ENCODE results near the gene MAML2.
A peak's percentile ranks its signal among the peaks of the same experiment; 100 is the strongest.
"Not testable (repeated sequence)": the region's sequence is repeated elsewhere in the genome, so short reads cannot be mapped to it uniquely, and the experiment has no call there.

Gene MAML2

DNA sequence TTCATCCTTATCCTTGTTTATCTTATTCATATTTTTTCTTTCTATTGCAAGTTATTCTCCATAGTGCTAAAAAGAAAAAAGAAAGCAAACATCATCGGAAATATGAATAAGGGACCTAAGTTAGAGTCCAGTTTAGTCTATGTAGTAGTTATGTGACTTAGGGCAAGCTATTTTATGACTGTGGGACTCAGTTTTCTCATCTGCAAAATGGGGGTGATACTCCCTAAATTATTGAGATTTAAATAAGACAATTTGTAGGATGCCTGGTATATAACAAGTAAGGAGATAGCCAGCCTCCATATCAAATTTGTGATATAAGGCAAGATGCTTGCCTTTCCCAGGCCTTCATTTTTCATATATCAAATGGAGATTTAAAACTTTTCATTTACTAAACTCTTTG, 69.5 kb downstream of the MAML2 start:
- H3K9ac ChIP-seq (ENCODE audit: low read depth, low read length), result no peak overlapping the region
- no peaks in the 10 kb centered on the region for H3K36me3 ChIP-seq (ENCODE audit: insufficient read depth, low read depth, low read length)
- no peak overlapping the region for H3K4me3 ChIP-seq (ENCODE audit: low read length)
- peaks cover 18% of the 10 kb centered on the region for H3K4me1 ChIP-seq (ENCODE audit: insufficient read depth, low read length)
- no peaks in the 10 kb centered on the region; the same call in 1 of the 2 replicates for H3K9me3 ChIP-seq (ENCODE audit: insufficient read depth, low read depth, low read length)
- no peaks in the 10 kb centered on the region for H3K27me3 ChIP-seq (ENCODE audit: insufficient read depth, low read length)
- H3K27ac ChIP-seq (ENCODE audit: low read length), result no peak overlapping the region

DNA sequence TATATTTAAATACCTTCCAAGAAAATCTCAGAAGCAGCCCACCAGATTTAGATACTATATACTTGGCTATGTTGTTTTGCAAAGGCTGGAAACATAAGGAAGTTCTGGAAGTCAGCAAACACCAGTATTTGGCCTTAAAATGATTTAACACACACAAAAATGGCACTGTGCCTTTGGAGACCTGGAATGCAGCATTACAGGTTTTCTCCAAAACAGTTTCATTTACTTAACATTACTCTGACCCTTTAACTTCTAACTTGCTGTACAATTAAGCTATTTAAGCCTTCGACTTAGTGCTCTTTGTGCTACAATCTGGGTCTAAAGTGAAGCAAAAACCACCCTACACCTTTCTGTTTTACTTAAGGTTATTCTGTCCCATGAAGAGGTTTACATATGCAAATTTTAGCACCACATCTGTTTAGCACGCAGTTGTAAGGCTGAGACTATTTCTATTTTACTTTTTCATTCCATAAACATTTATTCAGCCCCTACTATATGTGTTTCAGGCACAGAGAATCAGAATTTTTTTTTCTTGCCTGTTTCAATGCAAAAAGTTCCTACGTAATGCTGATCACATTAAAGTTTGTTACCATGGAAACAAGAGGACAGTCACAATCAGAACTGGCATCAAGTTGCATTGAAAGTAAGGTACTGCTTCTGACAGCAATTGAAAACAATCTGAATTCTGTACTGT, 70.3 kb downstream of the MAML2 start:
- Histone ChIP-seq H3K9ac (ENCODE audit: low read depth, low read length) (peak overlapping the region; percentile 38; the same call in 1 of the 2 replicates), H3K27ac (ENCODE audit: low read length) (no peak overlapping the region), H3K27me3 (ENCODE audit: insufficient read depth, low read length) (no peaks in the 10 kb centered on the region), H3K9me3 (ENCODE audit: insufficient read depth, low read depth, low read length) (no peaks in the 10 kb centered on the region; the same call in 1 of the 2 replicates), H3K4me1 (ENCODE audit: insufficient read depth, low read length) (peaks cover 11% of the 10 kb centered on the region), H3K4me3 (ENCODE audit: low read length) (peak overlapping the region; percentile 44), H3K36me3 (ENCODE audit: insufficient read depth, low read depth, low read length) (no peaks in the 10 kb centered on the region)

DNA sequence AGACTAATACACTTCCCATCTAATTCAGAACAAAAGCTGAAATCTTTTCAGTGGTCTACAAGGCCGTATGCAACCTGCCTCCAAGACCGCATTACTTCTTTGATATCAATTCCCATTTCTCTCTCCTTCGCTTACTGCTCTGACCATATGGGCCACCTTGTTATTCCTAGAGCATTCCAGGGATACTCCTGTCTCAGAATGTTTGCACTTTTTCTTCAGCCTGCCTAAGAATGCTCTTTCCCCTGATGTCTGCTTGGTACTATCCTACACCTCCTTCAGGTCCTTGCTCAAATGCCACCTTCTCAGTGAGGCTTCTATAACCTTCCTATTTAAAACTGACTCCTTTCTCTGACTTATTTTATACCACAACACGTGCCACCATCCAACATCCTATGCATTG, 71.2 kb downstream of the MAML2 start:
- no peaks in the 10 kb centered on the region for H3K36me3 ChIP-seq (ENCODE audit: insufficient read depth, low read depth, low read length)
- H3K27me3 ChIP-seq (ENCODE audit: insufficient read depth, low read length), result no peaks in the 10 kb centered on the region
- no peak overlapping the region for H3K27ac ChIP-seq (ENCODE audit: low read length)
- no peaks in the 10 kb centered on the region; the same call in 1 of the 2 replicates for H3K9me3 ChIP-seq (ENCODE audit: insufficient read depth, low read depth, low read length)
- peaks cover 15% of the 10 kb centered on the region for H3K4me1 ChIP-seq (ENCODE audit: insufficient read depth, low read length)
- no peak overlapping the region for H3K9ac ChIP-seq (ENCODE audit: low read depth, low read length)
- no peak overlapping the region for H3K4me3 ChIP-seq (ENCODE audit: low read length)

DNA sequence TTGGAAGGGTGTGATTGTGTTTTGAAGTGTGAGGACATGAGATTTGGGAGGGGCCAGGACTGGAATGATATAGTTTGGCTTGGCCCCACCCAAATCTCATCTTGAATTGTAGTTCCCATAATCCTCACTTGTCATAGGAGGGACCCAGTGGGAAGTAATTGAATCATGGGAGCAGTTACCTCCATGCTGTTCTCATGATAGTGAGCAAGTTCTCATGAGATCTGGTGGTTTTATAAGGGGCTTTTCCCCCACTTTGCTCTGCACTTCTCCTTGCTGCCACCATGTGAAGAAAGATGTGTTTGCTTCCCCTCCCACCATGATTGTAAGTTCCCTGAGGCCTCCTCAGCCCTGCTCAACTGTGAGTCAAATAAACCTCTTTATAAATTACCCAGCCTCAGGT, 71.6 kb downstream of the MAML2 start:
- not testable (repeated sequence) for H3K36me3 ChIP-seq (ENCODE audit: insufficient read depth, low read depth, low read length); H3K27me3 ChIP-seq (ENCODE audit: insufficient read depth, low read length); H3K4me3 ChIP-seq (ENCODE audit: low read length); H3K9ac ChIP-seq (ENCODE audit: low read depth, low read length); H3K27ac ChIP-seq (ENCODE audit: low read length); H3K9me3 ChIP-seq (ENCODE audit: insufficient read depth, low read depth, low read length)
- peaks cover 15% of the 10 kb centered on the region for H3K4me1 ChIP-seq (ENCODE audit: insufficient read depth, low read length)

DNA sequence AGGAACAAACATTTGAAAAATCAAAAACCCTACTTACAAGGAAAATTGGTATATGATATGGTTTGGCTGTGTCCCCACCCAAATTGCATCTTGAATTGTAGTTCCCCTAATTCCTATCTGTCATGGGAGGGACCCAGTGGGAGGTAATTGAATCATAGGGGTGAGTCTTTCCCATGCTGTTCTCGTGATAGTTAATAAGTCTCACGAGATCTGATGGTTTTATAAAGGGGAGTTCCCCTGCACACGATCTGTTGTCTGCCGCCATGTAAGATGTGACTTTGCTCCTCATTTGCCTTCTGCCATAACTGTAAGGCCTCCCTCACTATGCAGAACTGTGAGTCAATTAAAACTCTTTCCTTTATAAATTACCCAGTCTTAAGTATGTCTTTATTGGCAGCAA, 74.5 kb downstream of the MAML2 start:
- H3K4me3 ChIP-seq (ENCODE audit: low read length); H3K9me3 ChIP-seq (ENCODE audit: insufficient read depth, low read depth, low read length); H3K9ac ChIP-seq (ENCODE audit: low read depth, low read length); H3K27me3 ChIP-seq (ENCODE audit: insufficient read depth, low read length); H3K36me3 ChIP-seq (ENCODE audit: insufficient read depth, low read depth, low read length); H3K27ac ChIP-seq (ENCODE audit: low read length): not testable (repeated sequence)
- H3K4me1 ChIP-seq (ENCODE audit: insufficient read depth, low read length), result peaks cover 15% of the 10 kb centered on the region

DNA sequence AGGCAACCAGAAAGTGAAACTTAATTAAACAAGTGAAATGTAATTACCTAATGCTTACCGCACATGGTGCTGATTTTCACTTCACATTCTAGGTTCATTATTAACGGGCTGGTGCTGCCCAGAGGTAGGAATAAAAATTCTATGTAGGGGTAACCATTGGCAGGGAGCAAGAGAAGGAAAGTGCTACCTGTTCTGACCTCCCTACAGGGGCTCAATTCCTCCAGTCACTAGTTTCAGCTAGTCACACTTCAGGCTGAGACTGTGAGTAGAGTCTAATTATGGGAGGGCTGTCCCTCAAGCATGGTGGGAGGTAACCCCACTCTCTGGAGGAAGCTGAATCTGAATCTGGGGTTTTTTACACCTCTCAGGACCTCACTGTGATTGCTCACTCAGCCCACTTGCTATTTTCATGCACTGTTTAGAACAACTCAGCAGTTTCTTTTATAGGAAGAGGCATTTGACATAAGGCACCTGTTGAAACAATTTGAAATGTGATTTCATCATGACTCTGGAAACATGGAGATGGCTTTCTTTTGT, 75.4 kb downstream of the MAML2 start:
- H3K9ac ChIP-seq (ENCODE audit: low read depth, low read length), result no peak overlapping the region
- H3K27ac ChIP-seq (ENCODE audit: low read length), result no peak overlapping the region
- H3K27me3 ChIP-seq (ENCODE audit: insufficient read depth, low read length), result no peaks in the 10 kb centered on the region
- H3K36me3 ChIP-seq (ENCODE audit: insufficient read depth, low read depth, low read length), result no peaks in the 10 kb centered on the region
- H3K4me1 ChIP-seq (ENCODE audit: insufficient read depth, low read length), result peaks cover 8% of the 10 kb centered on the region
- H3K9me3 ChIP-seq (ENCODE audit: insufficient read depth, low read depth, low read length), result no peaks in the 10 kb centered on the region; the same call in 1 of the 2 replicates
- no peak overlapping the region for H3K4me3 ChIP-seq (ENCODE audit: low read length)

DNA sequence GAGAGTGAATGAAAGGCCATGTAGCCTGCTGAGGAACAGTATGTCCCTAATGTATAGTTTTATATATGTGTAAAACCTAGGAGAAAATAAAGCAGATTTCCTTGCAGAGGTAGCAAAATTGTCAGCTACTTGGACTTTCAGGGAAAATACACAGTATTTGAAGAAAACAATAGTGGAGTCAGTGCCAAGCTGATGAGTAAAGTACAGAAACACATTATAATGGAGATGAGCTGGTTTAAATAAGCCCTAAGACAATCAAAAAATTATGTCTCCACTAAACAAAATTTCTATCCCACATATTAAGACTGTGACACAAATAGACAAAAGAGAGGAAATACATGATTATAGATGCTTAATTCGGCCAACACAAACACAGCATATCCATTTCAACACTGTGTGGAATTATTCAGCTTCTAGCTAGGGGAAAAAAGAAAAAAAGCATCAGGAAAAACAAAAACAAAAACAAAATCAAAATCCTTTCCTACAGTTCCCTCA, 75.9 kb downstream of the MAML2 start:
- no peak overlapping the region for H3K4me3 ChIP-seq (ENCODE audit: low read length)
- H3K36me3 ChIP-seq (ENCODE audit: insufficient read depth, low read depth, low read length), result no peaks in the 10 kb centered on the region
- H3K9me3 ChIP-seq (ENCODE audit: insufficient read depth, low read depth, low read length), result no peaks in the 10 kb centered on the region; the same call in 1 of the 2 replicates
- H3K27me3 ChIP-seq (ENCODE audit: insufficient read depth, low read length), result no peaks in the 10 kb centered on the region
- H3K27ac ChIP-seq (ENCODE audit: low read length), result no peak overlapping the region
- H3K4me1 ChIP-seq (ENCODE audit: insufficient read depth, low read length), result peaks cover 4% of the 10 kb centered on the region; the same call in 1 of the 2 replicates
- H3K9ac ChIP-seq (ENCODE audit: low read depth, low read length), result no peak overlapping the region

DNA sequence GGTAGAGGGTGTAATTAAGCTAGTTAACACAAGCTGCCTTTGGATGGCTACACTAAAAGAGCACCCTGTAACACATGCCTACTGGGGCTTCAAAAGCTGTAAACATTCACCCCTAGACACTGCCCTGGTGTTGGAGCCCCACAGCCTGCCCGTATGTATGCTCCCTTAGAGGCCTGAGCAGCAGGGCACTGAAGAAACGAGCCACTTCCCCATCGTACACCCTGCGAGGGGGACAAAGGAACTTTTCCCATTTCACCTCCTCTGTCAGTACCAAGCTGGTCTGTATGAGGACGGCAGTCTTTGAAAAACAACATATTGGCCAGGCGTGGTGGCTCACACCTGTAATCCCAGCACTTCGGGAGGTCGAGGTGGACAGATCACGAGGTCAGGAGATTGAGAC, 77.0 kb downstream of the MAML2 start:
- H3K9me3 ChIP-seq (ENCODE audit: insufficient read depth, low read depth, low read length), result no peaks in the 10 kb centered on the region; the same call in 1 of the 2 replicates
- no peaks in the 10 kb centered on the region for H3K27me3 ChIP-seq (ENCODE audit: insufficient read depth, low read length)
- H3K4me1 ChIP-seq (ENCODE audit: insufficient read depth, low read length), result peaks cover 4% of the 10 kb centered on the region; the same call in 1 of the 2 replicates
- H3K4me3 ChIP-seq (ENCODE audit: low read length), result no peak overlapping the region
- H3K9ac ChIP-seq (ENCODE audit: low read depth, low read length), result no peak overlapping the region
- no peaks in the 10 kb centered on the region for H3K36me3 ChIP-seq (ENCODE audit: insufficient read depth, low read depth, low read length)
- no peak overlapping the region for H3K27ac ChIP-seq (ENCODE audit: low read length)

DNA sequence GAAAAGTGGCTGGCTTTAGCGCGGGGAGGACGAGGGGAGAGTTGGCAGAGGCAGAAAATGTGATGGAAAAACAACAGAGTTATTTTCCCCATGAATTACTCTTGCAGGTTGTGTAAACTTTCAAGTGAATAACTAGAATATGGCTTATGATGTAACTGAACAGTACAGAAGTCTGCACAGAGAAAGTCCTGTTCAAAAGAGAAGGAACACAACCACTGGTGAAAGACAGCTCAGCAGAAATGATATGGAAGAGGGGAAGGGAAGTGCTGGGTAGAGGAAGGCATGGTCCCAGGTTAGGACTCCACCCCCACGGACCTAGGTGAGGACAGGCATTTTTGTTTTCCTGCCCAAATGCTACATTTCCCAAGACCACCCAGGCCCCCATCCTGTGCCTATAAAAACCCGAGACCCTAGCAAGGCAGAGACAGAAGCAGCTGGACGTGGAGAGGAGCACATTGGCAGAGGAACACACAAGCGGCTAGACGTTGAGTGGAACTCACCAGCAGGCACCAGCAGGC, 77.7 kb downstream of the MAML2 start:
- Histone ChIP-seq H3K9me3 (ENCODE audit: insufficient read depth, low read depth, low read length) (no peaks in the 10 kb centered on the region; the same call in 1 of the 2 replicates), H3K4me1 (ENCODE audit: insufficient read depth, low read length) (peaks cover 4% of the 10 kb centered on the region; the same call in 1 of the 2 replicates), H3K27me3 (ENCODE audit: insufficient read depth, low read length) (no peaks in the 10 kb centered on the region), H3K36me3 (ENCODE audit: insufficient read depth, low read depth, low read length) (no peaks in the 10 kb centered on the region), H3K4me3 (ENCODE audit: low read length) (no peak overlapping the region), H3K9ac (ENCODE audit: low read depth, low read length) (no peak overlapping the region), H3K27ac (ENCODE audit: low read length) (no peak overlapping the region)

DNA sequence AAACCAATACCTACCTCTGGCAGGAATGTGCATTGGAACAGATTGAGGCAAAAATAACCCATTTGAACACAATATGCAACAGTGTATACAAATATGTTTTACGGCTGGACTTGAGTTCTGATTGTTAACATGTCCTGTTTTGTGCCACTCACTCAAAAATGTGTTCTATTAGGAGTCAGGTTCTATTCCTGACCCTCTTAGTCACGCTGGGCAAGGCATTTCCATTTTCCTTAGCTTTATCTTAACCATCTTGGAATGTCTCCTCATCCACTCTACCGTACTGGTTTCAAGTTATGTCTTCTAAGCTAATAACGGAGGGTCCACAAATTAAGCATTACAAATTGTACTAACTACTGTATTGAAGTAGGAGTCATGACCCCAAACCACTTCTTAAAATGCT, 78.6 kb downstream of the MAML2 start:
- no peaks in the 10 kb centered on the region for H3K36me3 ChIP-seq (ENCODE audit: insufficient read depth, low read depth, low read length)
- no peak overlapping the region for H3K27ac ChIP-seq (ENCODE audit: low read length)
- H3K4me3 ChIP-seq (ENCODE audit: low read length), result no peak overlapping the region
- H3K4me1 ChIP-seq (ENCODE audit: insufficient read depth, low read length), result peaks cover 4% of the 10 kb centered on the region; the same call in 1 of the 2 replicates
- H3K9me3 ChIP-seq (ENCODE audit: insufficient read depth, low read depth, low read length), result no peaks in the 10 kb centered on the region; the same call in 1 of the 2 replicates
- no peaks in the 10 kb centered on the region for H3K27me3 ChIP-seq (ENCODE audit: insufficient read depth, low read length)
- H3K9ac ChIP-seq (ENCODE audit: low read depth, low read length), result no peak overlapping the region

DNA sequence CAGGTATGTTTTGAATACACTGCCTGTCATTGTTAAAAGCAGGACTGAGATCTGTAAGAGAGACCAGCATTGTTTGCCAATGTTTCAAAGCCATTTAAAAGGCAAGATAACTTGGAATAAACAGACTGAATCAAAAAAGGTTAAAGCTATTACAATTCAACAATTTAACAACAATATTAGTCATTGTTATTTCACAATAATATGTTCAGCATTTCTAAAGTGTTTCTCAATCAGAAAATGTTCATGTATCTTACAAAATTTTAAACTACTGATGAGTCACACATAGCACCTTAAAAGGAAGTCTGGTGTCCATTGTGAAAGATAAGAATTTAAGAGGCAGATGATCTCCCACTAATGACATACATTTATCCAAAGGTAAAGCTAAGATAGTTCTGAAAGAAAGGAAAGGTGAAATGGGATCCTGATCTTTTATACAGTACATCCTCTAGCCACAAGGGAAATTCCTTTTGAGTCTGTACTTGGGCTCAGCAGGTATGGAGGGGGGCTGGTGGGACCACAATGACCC, 79.7 kb downstream of the MAML2 start:
- no peaks in the 10 kb centered on the region for H3K9me3 ChIP-seq (ENCODE audit: insufficient read depth, low read depth, low read length)
- no peak overlapping the region for H3K9ac ChIP-seq (ENCODE audit: low read depth, low read length)
- peaks cover 4% of the 10 kb centered on the region for H3K4me1 ChIP-seq (ENCODE audit: insufficient read depth, low read length)
- no peaks in the 10 kb centered on the region for H3K27me3 ChIP-seq (ENCODE audit: insufficient read depth, low read length)
- H3K27ac ChIP-seq (ENCODE audit: low read length), result no peak overlapping the region
- no peak overlapping the region for H3K4me3 ChIP-seq (ENCODE audit: low read length)
- H3K36me3 ChIP-seq (ENCODE audit: insufficient read depth, low read depth, low read length), result no peaks in the 10 kb centered on the region

DNA sequence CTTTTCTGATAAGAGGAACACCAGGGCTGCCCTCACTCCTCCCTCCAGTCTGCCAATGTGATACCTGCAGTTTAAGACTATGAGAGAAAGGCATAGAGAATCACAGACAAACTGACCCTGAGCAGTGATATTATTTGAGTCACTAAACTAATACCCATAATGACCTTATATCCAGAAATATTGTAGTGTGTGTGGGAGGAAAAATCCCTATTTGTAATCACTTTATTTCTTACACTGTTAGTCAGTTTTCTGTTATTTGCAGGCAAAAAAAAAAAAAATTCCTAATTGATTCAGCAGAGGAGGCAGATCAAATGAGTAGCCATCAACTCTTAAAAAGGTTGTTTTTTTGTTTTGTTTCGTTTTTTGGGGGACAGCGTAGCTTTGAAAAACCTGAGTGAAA, 82.5 kb downstream of the MAML2 start:
- Histone ChIP-seq H3K9ac (ENCODE audit: low read depth, low read length) (no peak overlapping the region), H3K36me3 (ENCODE audit: insufficient read depth, low read depth, low read length) (no peaks in the 10 kb centered on the region), H3K4me1 (ENCODE audit: insufficient read depth, low read length) (no peaks in the 10 kb centered on the region; the same call in 1 of the 2 replicates), H3K9me3 (ENCODE audit: insufficient read depth, low read depth, low read length) (no peaks in the 10 kb centered on the region), H3K4me3 (ENCODE audit: low read length) (no peak overlapping the region), H3K27ac (ENCODE audit: low read length) (no peak overlapping the region), H3K27me3 (ENCODE audit: insufficient read depth, low read length) (no peaks in the 10 kb centered on the region)

Measured in iPS-20b (cell line).